ENCODE data around the gene FOXL1. TPM values are rescaled to one million over a fixed set of nuclear protein-coding genes. Genes with fewer than 3 reads are reported as not detected.

FOXL1 gene
- total RNA-seq, 1 experiment from 2014 or later = 9.3 TPM

DNA sequence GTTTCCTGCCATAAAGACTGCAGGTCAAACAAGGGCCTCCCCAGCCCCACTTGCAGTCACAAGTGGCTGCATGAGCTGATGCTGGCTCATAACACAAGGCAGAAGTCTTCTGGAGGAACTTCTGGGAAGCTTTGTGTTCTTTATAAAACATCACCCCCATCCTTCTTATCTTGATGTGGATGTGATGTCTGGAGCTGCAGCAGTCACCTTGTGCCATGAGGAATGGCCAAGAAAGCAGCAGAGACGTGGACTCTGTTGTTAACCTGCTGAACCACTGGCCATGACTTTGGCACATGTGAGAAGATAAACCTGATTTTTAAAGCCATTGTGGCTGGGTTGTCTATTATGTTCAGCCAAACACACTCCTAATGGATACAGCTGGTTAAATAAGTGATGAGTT lies 41.8 kb downstream of the FOXL1 start:
- in situ Hi-C loops (cut with HindIII; ENCODE audit: low pct_unique_long_range_greater_than_20kb, low sequenced_read_pairs) = no loop called here
- H3K4me1 ChIP-seq (ENCODE audit: control insufficient read depth, insufficient read depth, low read length) = peaks cover 6% of the 10 kb centered on the region
- intact Hi-C loops (cut with micrococcal nuclease; ENCODE audit: unreplicated experiment) = no loop called here
- POLR2A ChIA-PET = interaction anchor here (0.5 kb wide), 1 partner anchor 44 kb away, joined by 12 read pairs; no protein-coding TSS in a partner anchor
- ATAC-seq (no peak), DNase-seq (ENCODE audit: low read depth, low spot score) (no peak)
- H3K27ac ChIP-seq (ENCODE audit: low read length) = no peak overlapping the region
- CTCF ChIA-PET = no interaction called here
- no peak for TF ChIP-seq SIN3A (IDR thresholded peaks at IDR 0.05; ENCODE audit: borderline replicate concordance, insufficient read depth, low read depth, low read length)
- TF ChIP-seq, protein P1, sequence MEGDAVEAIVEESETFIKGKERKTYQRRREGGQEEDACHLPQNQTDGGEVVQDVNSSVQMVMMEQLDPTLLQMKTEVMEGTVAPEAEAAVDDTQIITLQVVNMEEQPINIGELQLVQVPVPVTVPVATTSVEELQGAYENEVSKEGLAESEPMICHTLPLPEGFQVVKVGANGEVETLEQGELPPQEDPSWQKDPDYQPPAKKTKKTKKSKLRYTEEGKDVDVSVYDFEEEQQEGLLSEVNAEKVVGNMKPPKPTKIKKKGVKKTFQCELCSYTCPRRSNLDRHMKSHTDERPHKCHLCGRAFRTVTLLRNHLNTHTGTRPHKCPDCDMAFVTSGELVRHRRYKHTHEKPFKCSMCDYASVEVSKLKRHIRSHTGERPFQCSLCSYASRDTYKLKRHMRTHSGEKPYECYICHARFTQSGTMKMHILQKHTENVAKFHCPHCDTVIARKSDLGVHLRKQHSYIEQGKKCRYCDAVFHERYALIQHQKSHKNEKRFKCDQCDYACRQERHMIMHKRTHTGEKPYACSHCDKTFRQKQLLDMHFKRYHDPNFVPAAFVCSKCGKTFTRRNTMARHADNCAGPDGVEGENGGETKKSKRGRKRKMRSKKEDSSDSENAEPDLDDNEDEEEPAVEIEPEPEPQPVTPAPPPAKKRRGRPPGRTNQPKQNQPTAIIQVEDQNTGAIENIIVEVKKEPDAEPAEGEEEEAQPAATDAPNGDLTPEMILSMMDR (IDR thresholded peaks at IDR 0.05) = no peak
- TF ChIP-seq POLR2AphosphoS5 (IDR thresholded peaks at IDR 0.05; ENCODE audit: low read depth, low read length) = no peak
- TF ChIP-seq TCF7L2 (IDR thresholded peaks at IDR 0.05; ENCODE audit: low read depth, low read length) = no peak
- TF ChIP-seq REST (IDR thresholded peaks at IDR 0.05; ENCODE audit: insufficient read depth in 1 of 2, low read depth in 2 of 2, low read length in 1 of 2) = no peak
- no TSS peak for BruUV-seq (replicated peaks)
- H3K9me3 ChIP-seq (ENCODE audit: control insufficient read depth, insufficient read depth, low read depth, low read length) = no peaks in the 10 kb centered on the region
- H3K36me3 ChIP-seq (ENCODE audit: control insufficient read depth, insufficient read depth, low read length) = no peaks in the 10 kb centered on the region
- H3K4me3 ChIP-seq (ENCODE audit: low read depth in 2 of 2, low read length in 2 of 2) = no peak overlapping the region
- no peaks in the 10 kb centered on the region for H3K27me3 ChIP-seq (ENCODE audit: control insufficient read depth, insufficient read depth, low read length)

DNA sequence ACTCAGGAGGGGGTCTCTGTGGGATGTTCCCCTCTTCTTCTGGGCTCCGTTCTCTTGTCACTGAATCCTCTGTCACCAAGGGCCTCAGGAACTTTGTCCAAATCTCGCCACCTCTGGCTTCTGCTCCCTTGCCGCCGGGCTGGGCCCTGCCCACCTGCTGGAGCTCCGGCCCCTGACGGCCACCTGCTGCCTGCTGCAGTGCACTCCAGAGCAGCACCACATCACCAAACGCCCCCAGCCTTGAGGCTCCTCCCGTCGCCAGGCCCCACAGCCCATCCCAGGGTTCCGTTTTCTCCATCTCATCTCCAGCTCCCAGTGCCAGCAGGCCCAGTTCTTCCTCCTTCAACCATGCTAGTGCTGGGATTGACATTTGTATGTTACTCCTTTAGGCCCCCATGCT lies 43.6 kb downstream of the FOXL1 start:
- intact Hi-C loops (cut with micrococcal nuclease; ENCODE audit: unreplicated experiment) (no loop called here), in situ Hi-C loops (cut with HindIII; ENCODE audit: low pct_unique_long_range_greater_than_20kb, low sequenced_read_pairs) (no loop called here)
- ATAC-seq = no peak

More for the DNA sequence above, 43.6 kb downstream of the FOXL1 start:
- ChIA-PET CTCF (no interaction called here), POLR2A (no interaction called here)
- DNase-seq (ENCODE audit: low read depth, low spot score) = no peak
- no peaks in the 10 kb centered on the region for H3K9me3 ChIP-seq (ENCODE audit: control insufficient read depth, insufficient read depth, low read depth, low read length)
- no peak overlapping the region for H3K4me3 ChIP-seq (ENCODE audit: low read depth in 2 of 2, low read length in 2 of 2)
- peaks cover 6% of the 10 kb centered on the region for H3K4me1 ChIP-seq (ENCODE audit: control insufficient read depth, insufficient read depth, low read length)
- H3K27me3 ChIP-seq (ENCODE audit: control insufficient read depth, insufficient read depth, low read length) = no peaks in the 10 kb centered on the region
- TF ChIP-seq SIN3A (IDR thresholded peaks at IDR 0.05; ENCODE audit: borderline replicate concordance, insufficient read depth, low read depth, low read length) = no peak
- TF ChIP-seq TCF7L2 (IDR thresholded peaks at IDR 0.05; ENCODE audit: low read depth, low read length) = no peak
- TF ChIP-seq REST (IDR thresholded peaks at IDR 0.05; ENCODE audit: insufficient read depth in 1 of 2, low read depth in 2 of 2, low read length in 1 of 2) = no peak
- no peak for TF ChIP-seq POLR2AphosphoS5 (IDR thresholded peaks at IDR 0.05; ENCODE audit: low read depth, low read length)
- TF ChIP-seq, protein P1 (IDR thresholded peaks at IDR 0.05) = no peak
- BruUV-seq (replicated peaks) = no TSS peak
- H3K36me3 ChIP-seq (ENCODE audit: control insufficient read depth, insufficient read depth, low read length) = no peaks in the 10 kb centered on the region
- no peak overlapping the region for H3K27ac ChIP-seq (ENCODE audit: low read length)
